Aorta (tissue), 5 donors: ENCODE data around the gene GRHL1. TPM values are rescaled to one million over a fixed set of nuclear protein-coding genes. Genes with fewer than 3 reads are reported as not detected.

Experiments used
- ATAC-seq: fragments of 200-7000 bp; cut with Tn5 transposase; one replicate; pipeline ENCODE4 v1.9.1; 2022; ENCODE audit warnings: moderate library complexity; ENCODE audit not compliant: low FRiP score
- DNase-seq, 2 donors: peaks; one replicate each; pipeline ENCODE4 v3.0.0-alpha.2; 2020
- H3K27ac ChIP-seq, 2 donors: one replicate each; pipeline ENCODE4 v1.5.1; 2013; ENCODE audit warnings: low read length in 2 of 2, mild to moderate bottlenecking in 2 of 2, moderate library complexity in 2 of 2, control low read depth in 1 of 2, inconsistent platforms in 1 of 2, low read depth in 1 of 2
- H3K27me3 ChIP-seq, 2 donors: one replicate each; pipeline ENCODE4 v1.6.1; 2013; ENCODE audit warnings: control low read depth in 1 of 2, low read length in 1 of 2, mild to moderate bottlenecking in 1 of 2, moderate library complexity in 1 of 2; ENCODE audit not compliant: insufficient read depth in 2 of 2, control insufficient read depth in 1 of 2
- H3K36me3 ChIP-seq, 2 donors: one replicate each; pipeline ENCODE4 v1.6.1; 2013; ENCODE audit warnings: control low read depth in 1 of 2, low read length in 1 of 2, mild to moderate bottlenecking in 1 of 2; ENCODE audit not compliant: insufficient read depth in 2 of 2, control insufficient read depth in 1 of 2
- H3K4me1 ChIP-seq, 2 donors: one replicate each; pipeline ENCODE4 v1.6.1; 2013; ENCODE audit warnings: low read length in 2 of 2, control low read depth in 1 of 2, mild to moderate bottlenecking in 1 of 2, moderate library complexity in 1 of 2; ENCODE audit not compliant: insufficient read depth in 2 of 2, control insufficient read depth in 1 of 2
- H3K4me3 ChIP-seq, 2 donors: one replicate each; pipeline ENCODE4 v1.5.1; 2013; ENCODE audit warnings: low read length in 2 of 2, control low read depth in 1 of 2, mild to moderate bottlenecking in 1 of 2
- H3K9me3 ChIP-seq: one replicate; pipeline ENCODE4 v1.6.1; 2013; ENCODE audit warnings: mild to moderate bottlenecking, low read length; ENCODE audit not compliant: control insufficient read depth
- WGBS, 2 donors: extraction: QIAGEN DNeasy Blood & Tissue Kit; methylation state at CpG; one replicate each; pipeline ENCODE4 v1.1.7; 2013; 5-methylcytosine and 5-hydroxymethylcytosine counted together
- intact Hi-C, 2 donors: fragments of 100-400 bp; cut with DNase I; formaldehyde crosslinking; loops; one replicate each; pipeline versions ENCODE4 v1.14.2 to v1.15.0; 2022
- polyA plus RNA-seq, 2 donors: library from polyadenylated mRNA; stranded (reverse); fragments of 200-250 nt; gene quantifications; one replicate each; pipeline ENCODE4 v1.2.3, GENCODE V29; 2013
- total RNA-seq, 2 donors: library from RNA; stranded (reverse); fragmentation: NEBNext Ultra II Directional; extraction: Animal tissue kit (Norgen Biotek cat#: 25700); gene quantifications; one replicate each; pipeline ENCODE4 v1.2.1, GENCODE V29; 2021
- donor health status: healthy with polysubstance abuse.
- donor health status: Bipolar disorder and iron deficiency.
- donor health status: DM: no; HTN: no; CAD: no.
- donor health status: DM: no; HTN: no; CAD: no.
- donor health status: DM: yes; HTN: yes; CAD: no.

GRHL1 gene
- total and polyA plus RNA-seq, 4 donors: 0.15 to 2.5 (median 0.90) TPM

GRCh38 chr2:10004836-10005235 lies 53.3 kb downstream of the GRHL1 start:
- Histone ChIP-seq H3K36me3 (no peaks in the 10 kb centered on the region), H3K4me1 (no peaks in the 10 kb centered on the region), H3K27ac (no peak overlapping the region), H3K9me3 (no peaks in the 10 kb centered on the region), H3K4me3 (no peak overlapping the region), H3K27me3 (no peaks in the 10 kb centered on the region)
- ATAC-seq (no peak), DNase-seq (no peak)
- intact Hi-C loops: no loop called here
- 64 to 94% methylated on average over 3 of the region's 3 CpGs for WGBS, 2 donors

DNA sequence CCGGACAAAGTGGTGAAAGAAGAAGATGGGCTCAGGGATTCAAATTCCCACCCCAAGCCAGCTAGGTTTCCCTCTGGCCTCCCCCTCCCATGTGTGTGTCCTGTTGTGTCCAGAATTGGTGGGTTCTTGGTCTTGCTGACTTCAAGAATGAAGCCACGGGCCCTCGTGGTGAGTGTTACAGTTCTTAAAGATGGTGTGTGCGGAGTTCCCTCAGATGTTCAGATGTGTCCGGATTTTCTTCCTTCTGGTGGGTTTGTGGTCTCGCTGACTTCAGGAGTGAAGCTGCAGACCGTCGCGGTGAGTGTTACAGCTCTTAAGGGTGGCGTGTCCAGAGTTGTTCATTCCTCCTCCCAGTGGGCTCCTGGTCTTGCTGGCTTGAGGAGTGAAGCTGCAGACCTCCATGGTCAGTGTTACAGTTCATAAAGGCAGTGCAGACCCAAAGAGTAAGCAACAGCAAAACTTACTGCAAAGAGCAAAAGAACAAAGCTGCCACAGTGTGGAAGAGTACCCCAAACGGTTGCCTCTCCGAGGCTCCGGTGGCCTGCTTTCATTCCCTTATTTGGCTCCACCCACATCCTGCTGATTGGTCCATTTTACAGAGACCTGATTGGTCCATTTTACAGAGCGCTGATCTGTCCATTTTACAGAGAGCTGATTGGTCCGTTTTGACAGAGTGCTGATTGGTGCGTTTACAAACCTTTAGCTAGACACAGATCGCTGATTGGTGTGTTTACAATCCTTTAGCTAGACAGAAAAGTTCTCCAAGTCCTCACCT lies 54.2 kb downstream of the GRHL1 start:
- ATAC-seq: no peak
- no peak overlapping the region for H3K27ac ChIP-seq
- H3K4me3 ChIP-seq: no peak overlapping the region
- peak in 1 of 2 donors; percentile 19 for DNase-seq
- no peaks in the 10 kb centered on the region for H3K27me3 ChIP-seq
- WGBS, 2 donors: 97 to 98% methylated on average over 17 of the region's 17 CpGs
- H3K9me3 ChIP-seq: no peaks in the 10 kb centered on the region
- H3K36me3 ChIP-seq: no peaks in the 10 kb centered on the region
- intact Hi-C loops: no loop called here
- H3K4me1 ChIP-seq: no peaks in the 10 kb centered on the region

DNA sequence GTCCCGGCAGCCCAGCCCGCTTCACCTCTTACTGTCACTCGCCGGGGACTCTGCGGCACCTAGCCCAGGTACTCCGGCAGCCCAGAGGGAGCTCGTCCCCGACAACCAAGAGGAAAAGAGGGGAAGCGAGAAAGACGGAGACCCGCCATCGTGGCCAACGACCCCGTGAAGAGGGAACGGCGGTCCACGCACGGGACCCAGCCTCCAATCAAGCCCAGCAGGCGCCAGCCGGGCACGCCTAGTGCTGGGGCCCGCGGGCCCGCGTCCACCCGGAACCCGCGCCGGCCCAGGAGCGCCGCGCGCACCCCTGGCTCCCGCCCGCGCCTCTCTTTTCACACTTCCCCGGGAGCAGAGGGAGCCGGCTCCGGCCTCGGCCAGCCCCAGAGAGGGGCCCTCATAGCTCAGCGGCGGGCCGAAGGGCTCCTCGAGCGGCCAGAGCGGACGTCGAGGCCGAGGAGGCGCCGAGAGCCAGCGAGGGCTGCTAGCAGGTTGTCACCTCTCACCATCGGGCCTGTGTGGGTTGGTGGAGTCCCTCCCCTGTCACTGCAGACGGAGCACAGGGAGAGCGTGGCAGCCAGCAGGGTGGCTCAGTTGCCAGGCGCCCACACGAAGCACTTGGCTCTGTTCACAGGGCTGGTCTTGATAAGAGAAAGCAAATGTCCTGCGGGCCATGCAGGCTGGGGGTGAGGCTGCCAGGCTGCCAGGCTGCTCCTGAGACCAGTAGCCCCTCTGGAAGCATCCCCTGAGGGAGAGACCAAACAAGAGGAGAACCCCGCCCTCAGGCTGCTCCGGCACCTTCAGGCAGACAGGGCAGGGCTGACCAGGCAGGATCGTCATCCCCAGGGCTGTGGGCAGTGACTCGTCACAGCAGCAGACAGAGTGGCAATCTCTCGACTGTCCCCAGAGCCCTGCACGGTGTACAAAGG lies 55.0 kb downstream of the GRHL1 start:
- DNase-seq: peak in 1 of 2 donors; percentile 80
- H3K27me3 ChIP-seq: no peaks in the 10 kb centered on the region
- WGBS, 2 donors: 26 to 51% methylated on average over 41 to 64 of the region's 64 CpGs
- H3K4me1 ChIP-seq: no peaks in the 10 kb centered on the region
- H3K27ac ChIP-seq: peak overlapping the region in 1 of 2 donors; percentile 1
- ATAC-seq: peak; percentile 62
- intact Hi-C loops: no loop called here
- H3K4me3 ChIP-seq: no peak overlapping the region
- no peaks in the 10 kb centered on the region for H3K9me3 ChIP-seq
- no peaks in the 10 kb centered on the region for H3K36me3 ChIP-seq

DNA sequence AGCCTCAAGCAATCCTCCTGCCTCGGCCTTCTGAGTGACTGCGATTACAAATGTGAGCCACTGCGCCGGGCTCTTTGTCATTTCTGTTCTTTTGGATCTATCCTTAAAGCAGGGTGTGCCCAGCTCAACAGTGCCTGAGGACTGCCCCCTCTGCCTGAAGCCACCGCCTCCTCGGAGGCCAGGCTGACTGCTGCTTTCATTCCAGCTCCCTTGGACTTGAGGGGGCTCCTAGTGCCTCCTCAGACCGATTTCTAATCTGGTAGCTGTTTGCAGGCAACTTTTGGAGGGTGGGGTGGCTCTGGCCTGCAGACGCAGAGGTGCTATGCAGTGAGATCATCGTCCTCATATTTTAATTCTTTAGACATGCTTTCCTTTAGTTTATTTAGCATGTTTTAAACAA lies 55.9 kb downstream of the GRHL1 start:
- 21 to 51% methylated on average over 9 of the region's 9 CpGs for WGBS, 2 donors
- Histone ChIP-seq H3K4me1 (no peaks in the 10 kb centered on the region), H3K27me3 (no peaks in the 10 kb centered on the region), H3K9me3 (no peaks in the 10 kb centered on the region), H3K27ac (no peak overlapping the region), H3K36me3 (no peaks in the 10 kb centered on the region), H3K4me3 (no peak overlapping the region)
- intact Hi-C loops: no loop called here
- DNase-seq: peak in 1 of 2 donors; percentile 65
- ATAC-seq: no peak

DNA sequence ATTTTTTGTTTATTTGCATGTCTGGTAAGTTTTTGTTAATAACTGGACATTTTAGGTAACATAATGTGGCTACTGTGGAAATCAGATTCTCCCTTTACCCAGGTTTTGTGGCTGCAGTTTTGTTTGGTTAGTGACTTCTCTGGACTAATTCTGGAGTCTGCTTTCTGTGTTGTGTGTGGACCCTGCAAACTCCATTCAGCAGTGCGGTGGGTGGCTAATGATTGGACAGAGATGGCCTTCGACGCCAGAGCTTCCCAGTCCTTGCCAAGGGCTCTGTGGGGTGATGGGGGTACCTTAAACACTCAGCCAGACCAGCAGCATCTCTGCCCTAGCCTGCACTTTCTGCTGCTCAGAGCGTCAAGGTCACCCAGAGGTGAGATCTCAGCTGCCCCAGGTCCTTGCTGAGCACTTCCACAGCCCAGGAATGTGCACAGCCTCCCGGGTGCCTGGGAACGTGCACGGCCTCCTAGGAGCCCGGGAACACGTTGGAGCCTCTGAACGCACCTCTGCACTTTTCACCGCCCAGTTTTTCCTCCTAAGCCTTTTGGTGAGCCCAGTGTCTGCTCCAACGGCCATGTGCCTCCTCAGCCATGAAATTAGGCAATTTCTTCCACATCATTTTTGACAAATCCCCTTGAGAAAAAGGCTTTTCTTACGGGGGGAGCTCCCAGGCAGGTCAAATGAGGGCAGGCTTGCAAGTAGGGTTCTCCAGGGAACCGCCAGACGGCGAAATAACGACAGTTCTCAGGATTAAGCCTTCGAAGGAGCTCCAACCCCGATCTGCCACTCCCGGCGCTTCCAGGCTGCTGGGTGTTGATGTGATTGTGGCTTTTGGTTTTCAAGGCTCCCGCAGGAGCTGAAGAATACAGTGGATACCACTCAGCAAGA lies 56.7 kb downstream of the GRHL1 start:
- Histone ChIP-seq H3K4me1 (no peaks in the 10 kb centered on the region), H3K27ac (no peak overlapping the region), H3K27me3 (no peaks in the 10 kb centered on the region), H3K4me3 (no peak overlapping the region), H3K9me3 (no peaks in the 10 kb centered on the region), H3K36me3 (no peaks in the 10 kb centered on the region)
- ATAC-seq (no peak), DNase-seq (peak in 1 of 2 donors; percentile 73)
- 63 to 76% methylated on average over 22 of the region's 22 CpGs for WGBS, 2 donors
- intact Hi-C loops: no loop called here

DNA sequence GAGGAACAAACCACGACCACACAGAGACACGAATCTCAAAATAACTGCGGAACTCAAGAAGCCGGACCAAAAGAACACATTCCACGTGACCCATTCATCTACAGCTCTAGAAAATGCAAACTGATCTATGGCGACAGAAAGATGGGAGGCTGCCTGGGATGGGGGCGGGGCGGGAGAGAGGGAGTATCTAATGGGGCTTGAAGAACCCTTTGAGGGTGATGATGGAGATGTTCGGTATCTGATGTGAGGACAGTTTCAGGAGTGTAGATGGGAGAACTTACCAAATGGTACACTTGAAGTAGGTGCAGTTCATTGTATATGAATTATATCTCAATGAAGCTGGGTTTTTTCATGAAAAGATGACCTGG lies 57.3 kb downstream of the GRHL1 start:
- WGBS, 2 donors: 54 to 82% methylated on average over 9 of the region's 9 CpGs
- Histone ChIP-seq H3K4me1 (no peaks in the 10 kb centered on the region), H3K36me3 (no peaks in the 10 kb centered on the region), H3K27me3 (no peaks in the 10 kb centered on the region), H3K9me3 (no peaks in the 10 kb centered on the region), H3K27ac (no peak overlapping the region), H3K4me3 (no peak overlapping the region)
- intact Hi-C loops: no loop called here
- no peak for ATAC-seq
- DNase-seq: peak; percentile 26 to 56

DNA sequence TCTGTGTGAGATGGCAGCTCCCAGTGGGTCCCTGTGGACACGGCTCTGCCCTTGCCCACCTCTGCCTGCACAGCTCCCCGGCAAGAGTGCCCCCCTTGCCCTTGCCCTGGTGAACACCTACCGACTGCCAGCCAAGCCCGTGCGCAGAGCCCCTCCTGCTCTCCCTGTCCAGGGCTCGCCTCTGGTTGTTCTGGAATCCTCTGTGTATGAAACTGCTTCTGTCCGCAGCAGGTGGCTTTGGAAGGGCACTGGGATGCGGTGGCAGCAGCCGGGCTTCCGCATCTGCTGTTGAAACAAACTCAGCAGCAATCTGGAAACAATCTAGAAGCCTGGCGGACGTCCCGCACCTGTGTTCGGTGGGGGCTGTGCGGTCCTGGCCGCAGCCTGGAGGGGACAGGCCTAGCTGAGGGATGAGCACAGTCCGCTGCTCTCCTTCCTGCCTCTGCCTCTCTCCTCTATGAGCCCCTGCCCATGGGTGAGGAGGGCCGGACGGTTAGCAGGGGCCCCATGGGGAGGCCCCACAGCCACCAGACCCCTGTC lies 57.8 kb downstream of the GRHL1 start:
- H3K36me3 ChIP-seq: no peaks in the 10 kb centered on the region
- H3K27me3 ChIP-seq: no peaks in the 10 kb centered on the region
- intact Hi-C loops: no loop called here
- H3K9me3 ChIP-seq: no peaks in the 10 kb centered on the region
- WGBS, 2 donors: 76 to 78% methylated on average over 19 of the region's 19 CpGs
- DNase-seq (peak; percentile 29 to 71), ATAC-seq (peak; percentile 13)
- H3K27ac ChIP-seq: no peak overlapping the region
- no peak overlapping the region for H3K4me3 ChIP-seq
- no peaks in the 10 kb centered on the region for H3K4me1 ChIP-seq
